Motor neuron (in vitro differentiated cells): ENCODE measurements around the gene NF1. TPM values are rescaled to one million over a fixed set of nuclear protein-coding genes. Genes with fewer than 3 reads are reported as not detected.

Experiments
- ATAC-seq, 8 experiments: fragments of 200-7000 bp; cut with Tn5 transposase; replicated peaks in 6 of 8; 2 replicates each; pipeline ENCODE4 v1.8.0; 2021; ENCODE audit warnings: mild to moderate bottlenecking in 8 of 8, moderate library complexity in 8 of 8
- H3K27ac ChIP-seq, 2 donors: fragments of 250-450 bp; sonication (Bioruptor Pico); 2 replicates each; pipeline ENCODE4 v1.9.0; 2021; ENCODE audit warnings: antibody characterized with exemption in 2 of 2, mild to moderate bottlenecking in 2 of 2, moderate library complexity in 1 of 2
- H3K4me1 ChIP-seq, 2 donors: fragments of 250-450 bp; sonication (Bioruptor Pico); replicated peaks in 1 of 2; 2 replicates each; pipeline ENCODE4 v1.6.1; 2021; ENCODE audit warnings: antibody characterized with exemption in 2 of 2, mild to moderate bottlenecking in 2 of 2, moderate library complexity in 1 of 2
- H3K4me3 ChIP-seq, 5 donors: fragments of 250-450 bp; sonication (Bioruptor Pico); 2 replicates each; pipeline ENCODE4 v1.9.0; 2021; ENCODE audit warnings: antibody characterized with exemption in 5 of 5, mild to moderate bottlenecking in 5 of 5, moderate library complexity in 4 of 5
- WGBS, 10 experiments: fragments of 450-650 bp; shearing (Covaris generic); methylation state at CpG; one replicate each; pipeline ENCODE4 v1.0.0; 2022; 5-methylcytosine and 5-hydroxymethylcytosine counted together
- in situ Hi-C, 9 experiments: fragments of 400-800 bp; cut with MboI; loops; one replicate each; pipeline ENCODE4 v1.15.0; 2021; ENCODE audit warnings: low sequenced_read_pairs in 9 of 9, low pct_unique_long_range_greater_than_20kb in 2 of 9; ENCODE audit not compliant: unreplicated experiment in 9 of 9
- total RNA-seq, 8 experiments: library from RNA; unstranded; fragments of 300-600 nt; gene quantifications; 2 replicates each; pipeline versions ENCODE4 v1.2.3 to v1.2.4, GENCODE V29; 2022

Gene NF1
- total RNA-seq, 8 experiments from 2014 or later: 32.1 to 158 (median 50.6) TPM

- Histone ChIP-seq H3K27ac (no peak overlapping the region), H3K4me1 (peaks cover 7 to 15% of the 10 kb centered on the region in 2 donors), H3K4me3 (no peak overlapping the region)
- no peak for ATAC-seq
- 67 to 100% (median 89%) methylated on average over 1 to 12 of the region's 12 CpGs; no CpG with 5 or more reads in 3 of the 10 experiments for WGBS, 10 experiments
- in situ Hi-C loops: loop anchor here in 2 of 9 experiments (25.0 kb wide), 1 partner anchor 125 kb away; no protein-coding TSS in a partner anchor
These were observed 292.7 kb downstream of the NF1 start for GRCh38 chr17:31387438-31387837.

GRCh38 chr17:31388351-31388750 lies 293.6 kb downstream of the NF1 start:
- Histone ChIP-seq H3K27ac (no peak overlapping the region), H3K4me3 (no peak overlapping the region), H3K4me1 (peaks cover 15 to 24% of the 10 kb centered on the region in 2 donors)
- in situ Hi-C loops: loop anchor here in 2 of 9 experiments (25.0 kb wide), 1 partner anchor 124 kb away; no protein-coding TSS in a partner anchor
- 100% methylated on average over 1 of the region's 2 CpGs; no CpG with 5 or more reads in 9 of the 10 experiments for WGBS, 10 experiments
- ATAC-seq: no peak

- 40 to 100% (median 67%) methylated on average over 1 to 6 of the region's 18 CpGs; no CpG with 5 or more reads in 4 of the 10 experiments for WGBS, 10 experiments
- H3K4me1 ChIP-seq: peaks cover 22 to 30% of the 10 kb centered on the region in 2 donors
- ATAC-seq: peak in 6 of 8 experiments; percentile 4 to 43 (median 25)
- H3K4me3 ChIP-seq: no peak overlapping the region
- H3K27ac ChIP-seq: no peak overlapping the region
- in situ Hi-C loops: loop anchor here in 2 of 9 experiments (25.0 kb wide), 1 partner anchor 123 kb away; no protein-coding TSS in a partner anchor
These were observed 294.2 kb downstream of the NF1 start for GRCh38 chr17:31388770-31389656.

- no peak for ATAC-seq
- Histone ChIP-seq H3K4me1 (peaks cover 28 to 36% of the 10 kb centered on the region in 2 donors), H3K4me3 (no peak overlapping the region), H3K27ac (no peak overlapping the region)
- WGBS, 10 experiments: 0 to 100% (median 58%) methylated on average over 1 to 14 of the region's 22 CpGs; no CpG with 5 or more reads in 4 of the 10 experiments
- in situ Hi-C loops: loop anchor here in 2 of 9 experiments (25.0 kb wide), 1 partner anchor 122 kb away; no protein-coding TSS in a partner anchor
These were observed 295.0 kb downstream of the NF1 start for GRCh38 chr17:31389657-31390381.

GRCh38 chr17:31390426-31390747 lies 295.6 kb downstream of the NF1 start:
- Histone ChIP-seq H3K4me3 (no peak overlapping the region), H3K27ac (no peak overlapping the region), H3K4me1 (peaks cover 32 to 38% of the 10 kb centered on the region in 2 donors)
- no peak for ATAC-seq
- in situ Hi-C loops: loop anchor here in 2 of 9 experiments (25.0 kb wide), 1 partner anchor 122 kb away; no protein-coding TSS in a partner anchor
- WGBS, 10 experiments: 85 to 100% (median 97%) methylated on average over 1 to 4 of the region's 8 CpGs; no CpG with 5 or more reads in 6 of the 10 experiments

- in situ Hi-C loops: loop anchor here in 2 of 9 experiments (25.0 kb wide), 1 partner anchor 121 kb away; no protein-coding TSS in a partner anchor
- WGBS, 10 experiments: 10 to 60% (median 20%) methylated on average over 2 to 5 of the region's 56 CpGs; no CpG with 5 or more reads in 7 of the 10 experiments
- Histone ChIP-seq H3K4me1 (peaks cover 32 to 38% of the 10 kb centered on the region in 2 donors), H3K27ac (peak overlapping the region in 1 of 2 donors; percentile 30), H3K4me3 (peak overlapping the region; percentile 59 to 97 (median 64))
- ATAC-seq: peak; percentile 5 to 36 (median 20)
These were observed 296.1 kb downstream of the NF1 start for GRCh38 chr17:31390748-31391495.

- ATAC-seq: peak; percentile 35 to 74 (median 66)
- H3K4me3 ChIP-seq: peak within 1 kb of the TSS; percentile 59 to 97 (median 64)
- WGBS, 10 experiments: no CpG with 5 or more reads among the region's 69 CpGs
- H3K4me1 ChIP-seq: peaks cover 32 to 38% of the 10 kb centered on the region in 2 donors
- peak within 1 kb of the TSS; percentile 49 to 79 for H3K27ac ChIP-seq
- in situ Hi-C loops: loop anchor here in 2 of 9 experiments (25.0 kb wide), 1 partner anchor 121 kb away; no protein-coding TSS in a partner anchor
These were observed 296.7 kb downstream of the NF1 start, which contains the start of gene RAB11FIP4 for GRCh38 chr17:31391496-31391949. Gene RAB11FIP4, plus strand, starts transcription at chr17:31391675. Its CDS starts 178 bp downstream, at chr17:31391853.

- WGBS, 10 experiments: 23 to 87% (median 80%) methylated on average over 1 to 6 of the region's 52 CpGs; no CpG with 5 or more reads in 6 of the 10 experiments
- ATAC-seq: peak in 6 of 8 experiments; percentile 2 to 59 (median 47)
- peak overlapping the region; percentile 49 to 79 for H3K27ac ChIP-seq
- H3K4me1 ChIP-seq: peaks cover 32 to 39% of the 10 kb centered on the region in 2 donors
- in situ Hi-C loops: loop anchor here in 2 of 9 experiments (25.0 kb wide), 1 partner anchor 120 kb away; no protein-coding TSS in a partner anchor
- peak overlapping the region; percentile 59 to 97 (median 64) for H3K4me3 ChIP-seq
These were observed 297.5 kb downstream of the NF1 start for GRCh38 chr17:31392002-31392855.

- peaks cover 32 to 43% of the 10 kb centered on the region in 2 donors for H3K4me1 ChIP-seq
- peak overlapping the region; percentile 59 to 97 (median 64) for H3K4me3 ChIP-seq
- H3K27ac ChIP-seq: peak overlapping the region in 1 of 2 donors; percentile 79
- 72 to 100% (median 82%) methylated on average over 1 to 7 of the region's 17 CpGs; no CpG with 5 or more reads in 5 of the 10 experiments for WGBS, 10 experiments
- ATAC-seq: peak in 4 of 8 experiments; percentile 6 to 12 (median 10)
- in situ Hi-C loops: loop anchor here in 2 of 9 experiments (25.0 kb wide), 1 partner anchor 119 kb away; no protein-coding TSS in a partner anchor
These were observed 298.3 kb downstream of the NF1 start for GRCh38 chr17:31392856-31393748.

- in situ Hi-C loops: loop anchor here in 2 of 9 experiments (25.0 kb wide), 1 partner anchor 119 kb away; no protein-coding TSS in a partner anchor
These were observed 299.0 kb downstream of the NF1 start for GRCh38 chr17:31393749-31394146.

More at GRCh38 chr17:31393749-31394146, 299.0 kb downstream of the NF1 start:
- no peak overlapping the region for H3K4me3 ChIP-seq
- WGBS, 10 experiments: 0 to 100% (median 64%) methylated on average over 1 to 5 of the region's 7 CpGs; no CpG with 5 or more reads in 3 of the 10 experiments
- H3K27ac ChIP-seq: no peak overlapping the region
- ATAC-seq: peak in 2 of 8 experiments; percentile 5 to 17
- peaks cover 32 to 43% of the 10 kb centered on the region in 2 donors for H3K4me1 ChIP-seq
